ENCODE measurements around the gene AGBL3. TPM values are rescaled to one million over a fixed set of nuclear protein-coding genes. Genes with fewer than 3 reads are reported as not detected.

The AGBL3 gene
- total and polyA plus RNA-seq, 4 donors = 0.67 to 3.1 (median 1.8) TPM

GRCh38 chr7:134941185-134941900 is 45.0 kb upstream of the AGBL3 start:
- no peak for DNase-seq (ENCODE audit: low spot score)
- no peak overlapping the region for H3K9ac ChIP-seq (ENCODE audit: low read depth in 1 of 2, low read length in 2 of 2)
- peak overlapping the region in 1 of 2 donors; percentile 4 for H3K27ac ChIP-seq (ENCODE audit: low read depth in 1 of 2, low read length in 2 of 2)
- no peak for TF ChIP-seq RXRA (IDR thresholded peaks at IDR 0.05)
- TF ChIP-seq ATF3 (IDR thresholded peaks at IDR 0.05) = no peak
- TF ChIP-seq HNF4G (IDR thresholded peaks at IDR 0.05) = no peak
- no peak for TF ChIP-seq REST (IDR thresholded peaks at IDR 0.05)
- peak; percentile 32 for TF ChIP-seq YY1 (IDR thresholded peaks at IDR 0.05)
- TF ChIP-seq GABPA (IDR thresholded peaks at IDR 0.05 in 1 of 2, conservative IDR thresholded peaks at IDR 0.05 in 1 of 2) = no peak
- H3K9me3 ChIP-seq (ENCODE audit: control insufficient read depth in 4 of 4, low read length in 3 of 4) = no peaks in the 10 kb centered on the region
- WGBS = 60% methylated on average over 3 of the region's 3 CpGs
- H3K27me3 ChIP-seq (ENCODE audit: control insufficient read depth in 4 of 4, insufficient read depth in 4 of 4, low read length in 3 of 4) = no peaks in the 10 kb centered on the region
- H3K36me3 ChIP-seq (ENCODE audit: control insufficient read depth in 4 of 4, insufficient read depth in 3 of 4, low read depth in 1 of 4, low read length in 3 of 4) = peaks cover 0 to 12% (median 4%) of the 10 kb centered on the region in 4 donors
- no peak overlapping the region for H3K4me3 ChIP-seq (ENCODE audit: low read depth in 1 of 3, low read length in 3 of 3)
- peaks cover 6 to 18% (median 16%) of the 10 kb centered on the region in 4 donors for H3K4me1 ChIP-seq (ENCODE audit: control insufficient read depth in 4 of 4, insufficient read depth in 4 of 4, low read length in 3 of 4)

DNA sequence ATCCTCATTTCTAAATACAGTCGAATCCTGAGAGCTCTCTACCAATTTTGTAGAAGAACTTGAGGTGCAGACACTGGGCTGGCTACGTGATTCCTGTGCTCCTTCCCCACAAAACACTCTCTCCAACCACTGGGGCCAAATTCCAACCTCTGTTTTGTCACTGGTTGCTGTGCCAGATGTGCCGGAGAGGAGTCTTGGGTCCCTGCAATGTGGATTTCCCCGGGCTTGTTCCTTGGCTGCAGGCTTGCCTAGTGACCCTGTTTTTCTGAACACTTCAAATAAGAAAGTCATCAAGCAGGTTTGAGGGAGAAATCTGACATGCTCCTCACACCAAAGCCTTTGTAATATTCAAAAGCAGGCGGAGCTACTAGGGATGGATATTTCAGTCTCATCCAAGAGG is 44.4 kb upstream of the AGBL3 start:
- no peak overlapping the region for H3K9ac ChIP-seq (ENCODE audit: low read depth in 1 of 2, low read length in 2 of 2)
- no peaks in the 10 kb centered on the region for H3K27me3 ChIP-seq (ENCODE audit: control insufficient read depth in 4 of 4, insufficient read depth in 4 of 4, low read length in 3 of 4)
- H3K4me3 ChIP-seq (ENCODE audit: low read depth in 1 of 3, low read length in 3 of 3) = no peak overlapping the region
- H3K9me3 ChIP-seq (ENCODE audit: control insufficient read depth in 4 of 4, low read length in 3 of 4) = no peaks in the 10 kb centered on the region
- peaks cover 1 to 8% (median 5%) of the 10 kb centered on the region in 4 donors for H3K36me3 ChIP-seq (ENCODE audit: control insufficient read depth in 4 of 4, insufficient read depth in 3 of 4, low read depth in 1 of 4, low read length in 3 of 4)
- WGBS = 56% methylated on average over 5 of the region's 5 CpGs
- DNase-seq (ENCODE audit: low spot score) = no peak
- TF ChIP-seq HNF4A (conservative IDR thresholded peaks at IDR 0.05) (peak; percentile 30 to 35), HNF4G (IDR thresholded peaks at IDR 0.05) (peak; percentile 18), FOXA1 (IDR thresholded peaks at IDR 0.05) (no peak), RAD21 (IDR thresholded peaks at IDR 0.05) (peak in 1 of 2 donors; percentile 14), FOXA2 (IDR thresholded peaks at IDR 0.05) (no peak)
- H3K27ac ChIP-seq (ENCODE audit: low read depth in 1 of 2, low read length in 2 of 2) = peak overlapping the region; percentile 4
- peaks cover 6 to 18% (median 16%) of the 10 kb centered on the region in 4 donors for H3K4me1 ChIP-seq (ENCODE audit: control insufficient read depth in 4 of 4, insufficient read depth in 4 of 4, low read length in 3 of 4)

DNA sequence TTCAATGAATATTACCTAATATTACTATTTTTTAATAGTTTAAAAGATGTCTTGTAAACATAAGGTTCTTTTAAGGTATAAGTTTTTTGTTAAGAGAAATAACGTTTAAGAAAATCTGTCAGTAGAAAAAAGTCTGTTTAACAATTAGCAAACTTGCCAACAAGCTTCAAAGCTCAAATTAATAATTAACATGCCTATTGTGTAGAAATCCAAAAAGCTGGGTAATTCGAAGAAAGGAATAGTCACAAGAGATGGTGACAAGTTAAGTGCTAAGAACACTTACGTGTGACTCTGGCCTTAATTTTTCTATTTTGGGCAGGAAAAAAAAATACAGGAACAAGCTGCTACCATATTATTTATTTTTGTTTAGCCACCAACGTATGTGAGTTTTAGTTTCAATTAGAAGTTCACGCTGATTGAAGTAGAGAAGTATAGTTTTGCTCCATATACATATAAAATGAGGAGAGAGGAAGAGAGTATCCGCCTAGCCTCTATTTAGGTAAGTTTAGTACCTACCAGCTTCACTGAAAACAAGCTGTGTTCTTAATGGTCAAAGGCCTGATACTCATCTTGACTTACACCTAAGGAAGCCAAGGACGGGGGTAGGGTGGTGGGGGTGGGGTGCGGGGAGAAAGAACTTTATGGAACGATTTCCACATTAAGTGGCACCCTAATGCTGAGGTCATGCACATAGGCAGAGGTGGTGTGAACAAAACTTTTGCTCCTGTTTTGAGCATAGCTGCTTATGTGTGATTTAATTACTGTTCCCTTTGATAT is 43.4 kb upstream of the AGBL3 start:
- Histone ChIP-seq H3K4me1 (ENCODE audit: control insufficient read depth in 4 of 4, insufficient read depth in 4 of 4, low read length in 3 of 4) (peaks cover 6 to 18% (median 16%) of the 10 kb centered on the region in 4 donors), H3K9ac (ENCODE audit: low read depth in 1 of 2, low read length in 2 of 2) (peak overlapping the region in 1 of 2 donors; percentile 15), H3K27ac (ENCODE audit: low read depth in 1 of 2, low read length in 2 of 2) (no peak overlapping the region), H3K9me3 (ENCODE audit: control insufficient read depth in 4 of 4, low read length in 3 of 4) (no peaks in the 10 kb centered on the region), H3K36me3 (ENCODE audit: control insufficient read depth in 4 of 4, insufficient read depth in 3 of 4, low read depth in 1 of 4, low read length in 3 of 4) (peaks cover 3 to 15% (median 8%) of the 10 kb centered on the region in 4 donors), H3K27me3 (ENCODE audit: control insufficient read depth in 4 of 4, insufficient read depth in 4 of 4, low read length in 3 of 4) (no peaks in the 10 kb centered on the region), H3K4me3 (ENCODE audit: low read depth in 1 of 3, low read length in 3 of 3) (no peak overlapping the region)
- DNase-seq (ENCODE audit: low spot score) = no peak
- TF ChIP-seq TAF1 (conservative IDR thresholded peaks at IDR 0.05) = no peak
- no peak for TF ChIP-seq REST (IDR thresholded peaks at IDR 0.05)
- TF ChIP-seq CTCF (IDR thresholded peaks at IDR 0.05; ENCODE audit: low read depth, low read length, missing input control) = no peak
- TF ChIP-seq HNF4A (conservative IDR thresholded peaks at IDR 0.05) = peak; percentile 15 to 42
- no peak for TF ChIP-seq JUND (IDR thresholded peaks at IDR 0.05)
- peak in 1 of 2 donors; percentile 24 for TF ChIP-seq RAD21 (IDR thresholded peaks at IDR 0.05)
- no peak for TF ChIP-seq EGR1 (IDR thresholded peaks at IDR 0.05; ENCODE audit: low read depth in 2 of 2)
- no peak for TF ChIP-seq YY1 (IDR thresholded peaks at IDR 0.05)
- WGBS = 48% methylated on average over 9 of the region's 9 CpGs

All from liver (tissue), 9 donors.